Hematopoietic multipotent progenitor cell treated with erythropoietin and hydrocortisone succinate and interleukin-3 and kit ligand, for 8 days (in vitro differentiated cells): ENCODE measurements around the gene NISCH.

Experiments
- DNase-seq: peaks from one replicate; pipeline ENCODE4 v3.0.0-alpha.2; 2015

Gene NISCH

DNA sequence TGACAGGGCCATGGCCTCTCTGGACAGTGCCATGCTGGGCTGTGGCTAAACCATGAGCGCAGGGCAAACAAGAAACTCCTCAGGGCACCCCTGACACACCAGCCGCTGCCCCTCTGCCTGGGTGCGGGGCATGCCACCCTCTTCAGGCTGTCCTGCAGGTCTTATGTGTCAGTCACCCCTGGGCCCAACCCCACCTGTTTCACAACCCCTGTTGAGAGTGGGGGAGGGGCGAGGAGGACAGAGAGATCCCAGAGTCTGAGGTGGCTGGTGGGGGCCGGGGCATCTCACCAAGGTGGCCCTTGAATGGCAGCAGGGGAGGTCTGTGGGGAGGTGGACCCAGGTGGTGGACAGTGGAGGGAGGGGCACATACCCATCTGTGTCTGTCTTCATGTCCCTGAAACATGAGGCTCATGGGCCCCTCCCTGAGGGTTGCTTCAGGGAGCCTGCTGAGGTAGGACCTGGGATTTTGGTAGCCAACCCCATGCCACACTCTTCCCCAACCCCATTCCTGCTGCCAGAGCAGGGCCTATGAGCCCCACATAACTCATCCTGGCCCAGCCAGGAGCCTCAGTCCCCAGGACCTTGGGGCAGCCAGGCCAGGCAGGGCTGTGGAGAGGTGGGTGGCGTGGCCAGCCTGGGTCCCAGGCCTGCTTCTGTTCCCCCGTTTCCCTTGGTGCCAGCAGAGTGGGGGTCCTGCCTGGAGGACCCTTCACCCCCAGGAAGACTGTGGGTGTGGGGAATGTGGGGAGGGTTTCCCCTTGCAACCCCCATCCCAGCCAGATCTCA is 38.0 kb downstream of the NISCH start:
- no peak for DNase-seq

DNA sequence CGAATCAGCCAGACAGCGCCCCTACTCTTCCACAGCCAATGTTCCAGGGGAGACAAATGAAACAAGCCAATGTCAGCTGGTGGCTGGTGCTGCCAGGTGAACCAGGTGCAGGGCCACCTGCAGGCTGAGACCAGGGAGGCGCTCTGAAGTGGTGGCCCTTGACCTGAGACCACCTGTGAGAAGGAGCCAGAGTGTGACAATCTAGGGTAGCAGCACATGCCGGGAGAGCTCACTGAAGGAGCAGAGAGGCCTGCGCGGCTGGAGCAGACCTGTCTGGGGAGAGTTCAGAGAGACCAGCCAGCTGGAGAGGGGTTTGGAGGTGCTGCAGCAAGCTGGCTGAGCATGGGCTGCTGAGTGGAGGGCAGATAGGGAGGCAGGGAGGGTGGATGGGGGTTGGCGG is 39.0 kb downstream of the NISCH start:
- DNase-seq: no peak

DNA sequence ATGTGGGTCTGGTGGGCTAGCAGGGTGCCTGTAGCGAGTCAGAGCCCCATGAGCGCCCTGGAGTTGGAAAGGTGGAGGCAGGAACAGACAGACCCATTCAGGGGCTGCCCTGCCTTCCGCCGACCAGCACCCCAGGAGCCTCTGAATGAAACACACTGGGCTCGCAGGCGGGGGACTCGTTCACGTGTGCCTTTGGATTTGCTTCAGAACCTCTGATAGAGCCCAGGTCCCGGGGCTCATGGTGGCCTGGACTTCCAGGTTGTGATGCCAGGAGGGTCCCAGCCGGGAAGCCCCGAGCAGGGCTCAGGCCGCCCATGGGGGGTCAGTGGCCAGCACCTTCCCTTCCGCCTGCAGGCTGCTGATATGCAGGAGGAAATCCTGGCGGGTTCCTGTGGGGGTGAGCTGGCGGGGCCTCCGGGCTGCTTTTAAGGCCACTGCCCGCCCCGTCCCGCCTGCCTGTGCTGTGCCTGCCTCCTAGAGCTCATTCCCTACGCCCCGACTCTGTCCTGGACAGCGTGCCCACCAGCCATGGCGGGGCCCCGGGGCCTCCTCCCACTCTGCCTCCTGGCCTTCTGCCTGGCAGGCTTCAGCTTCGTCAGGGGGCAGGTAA is 39.6 kb downstream of the NISCH start, which contains the start of gene STAB1:
STAB1 (plus strand) TSS at position 453 of the 610 bp plus-strand sequence; CDS start at position 529, 76 bp downstream.
- no peak for DNase-seq

DNA sequence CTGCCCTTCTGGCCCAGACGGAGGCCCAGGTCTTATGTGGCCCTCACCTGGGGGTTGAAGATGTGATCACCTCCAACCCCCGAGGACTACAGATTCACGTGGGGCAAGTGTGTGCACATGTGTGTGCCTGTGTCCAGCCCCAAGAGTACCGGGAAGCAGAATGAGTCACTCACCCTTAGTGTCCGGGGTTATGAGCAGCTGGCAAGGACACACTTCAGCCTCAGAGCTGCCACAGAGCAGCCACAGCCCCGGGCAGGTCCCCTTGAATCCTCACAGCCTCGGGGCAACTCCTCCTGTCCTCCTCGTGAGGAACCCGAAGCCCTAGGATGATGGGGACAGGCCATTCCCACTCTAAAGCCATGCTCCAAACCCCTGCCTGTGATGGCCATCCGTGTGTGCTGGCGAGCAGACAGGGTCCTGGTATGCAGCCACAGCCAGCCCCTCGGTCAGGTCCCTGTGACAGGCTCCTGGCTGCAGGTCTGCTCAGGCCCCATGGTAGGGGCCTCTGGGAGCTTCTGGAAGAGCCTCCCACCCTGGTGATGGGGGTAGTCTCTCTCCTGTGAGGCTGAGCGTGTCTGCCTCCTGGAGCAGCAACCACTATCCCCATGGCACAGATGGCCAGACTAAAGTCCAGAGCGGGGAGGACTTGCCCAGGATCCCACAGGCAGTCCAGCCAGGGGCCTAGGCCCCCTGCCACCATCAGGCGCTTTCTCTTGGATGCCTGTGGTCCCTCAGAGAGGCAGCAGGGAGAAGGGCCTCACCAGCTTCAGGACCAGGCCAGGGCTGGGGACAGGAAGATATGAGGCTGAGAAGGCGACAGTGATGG is 40.6 kb downstream of the NISCH start:
- no peak for DNase-seq

DNA sequence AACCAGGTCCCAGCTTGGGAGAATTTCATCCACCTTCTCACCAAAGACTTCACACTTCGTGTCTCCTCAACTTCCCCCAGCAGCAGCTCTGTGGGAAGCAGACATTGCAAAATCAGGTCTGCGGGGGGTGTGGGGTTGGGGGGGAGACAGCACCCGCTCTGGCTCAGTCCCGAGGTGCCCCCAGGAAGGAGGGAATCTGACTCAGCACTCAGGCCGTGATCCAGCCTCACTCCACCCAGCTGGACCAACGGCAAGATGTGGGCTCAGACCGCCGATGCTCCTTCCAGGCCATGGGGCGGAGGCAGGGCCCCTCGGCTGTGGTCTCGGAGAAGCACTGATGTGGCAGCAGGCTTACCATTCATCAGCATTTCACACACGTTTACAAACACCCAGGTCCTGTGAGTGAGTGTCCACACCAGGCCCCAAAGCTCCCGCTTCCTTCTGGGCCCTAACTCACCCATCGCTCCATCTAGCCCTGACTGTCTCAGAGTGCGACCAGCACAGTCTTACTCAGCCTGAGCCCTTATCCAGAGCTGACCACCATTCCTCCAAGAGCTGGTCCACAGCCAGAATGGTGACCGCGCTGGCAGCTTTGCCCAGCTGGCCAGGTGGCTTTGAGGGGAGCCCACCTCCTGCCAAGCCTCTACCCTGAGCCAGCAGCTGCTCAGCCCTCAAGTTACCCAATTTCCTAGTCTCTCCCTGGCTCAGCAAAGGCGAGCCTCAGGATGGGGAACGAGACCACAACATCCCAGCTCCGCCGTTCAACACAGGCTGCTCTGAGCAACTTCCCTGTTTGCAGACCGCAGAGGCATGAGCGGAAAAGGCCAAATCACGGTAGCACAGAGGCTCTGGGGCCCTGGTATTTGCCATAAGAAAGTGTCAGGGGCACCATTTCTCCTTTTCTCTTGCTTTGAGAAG is 43.0 kb downstream of the NISCH start:
- peak; percentile 38 for DNase-seq

DNA sequence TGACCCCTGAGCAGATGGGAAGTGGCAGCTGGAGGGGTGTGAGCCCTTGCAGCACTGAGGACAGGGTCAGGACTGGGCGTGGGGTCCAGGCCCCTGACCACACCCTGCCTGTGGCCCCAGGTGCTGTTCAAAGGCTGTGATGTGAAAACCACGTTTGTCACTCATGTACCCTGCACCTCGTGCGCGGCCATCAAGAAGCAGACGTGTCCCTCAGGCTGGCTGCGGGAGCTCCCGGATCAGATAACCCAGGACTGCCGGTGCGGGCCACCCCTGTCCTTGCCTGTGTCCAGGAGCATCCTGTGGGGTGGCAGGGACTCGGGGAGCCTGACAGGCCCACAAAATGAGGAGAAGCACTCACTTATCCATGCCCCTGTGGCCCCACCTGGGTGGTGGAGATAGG is 45.6 kb downstream of the NISCH start:
- no peak for DNase-seq

DNA sequence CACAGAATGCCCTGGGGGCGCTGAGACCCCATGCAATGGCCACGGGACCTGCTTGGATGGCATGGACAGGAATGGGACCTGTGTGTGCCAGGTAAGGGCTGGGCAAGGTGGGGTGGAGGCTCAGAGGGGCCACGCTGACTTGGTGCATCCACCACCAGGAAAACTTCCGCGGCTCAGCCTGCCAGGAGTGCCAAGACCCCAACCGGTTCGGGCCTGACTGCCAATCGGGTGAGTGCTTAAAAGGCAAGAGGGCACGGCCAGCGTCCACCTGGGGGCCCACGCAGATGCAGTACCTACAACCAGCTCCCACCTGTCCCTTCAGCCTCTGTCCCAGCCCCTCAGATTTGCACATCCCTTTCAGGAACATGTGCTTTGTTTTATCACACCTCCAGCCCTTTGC is 46.6 kb downstream of the NISCH start:
- DNase-seq: no peak

DNA sequence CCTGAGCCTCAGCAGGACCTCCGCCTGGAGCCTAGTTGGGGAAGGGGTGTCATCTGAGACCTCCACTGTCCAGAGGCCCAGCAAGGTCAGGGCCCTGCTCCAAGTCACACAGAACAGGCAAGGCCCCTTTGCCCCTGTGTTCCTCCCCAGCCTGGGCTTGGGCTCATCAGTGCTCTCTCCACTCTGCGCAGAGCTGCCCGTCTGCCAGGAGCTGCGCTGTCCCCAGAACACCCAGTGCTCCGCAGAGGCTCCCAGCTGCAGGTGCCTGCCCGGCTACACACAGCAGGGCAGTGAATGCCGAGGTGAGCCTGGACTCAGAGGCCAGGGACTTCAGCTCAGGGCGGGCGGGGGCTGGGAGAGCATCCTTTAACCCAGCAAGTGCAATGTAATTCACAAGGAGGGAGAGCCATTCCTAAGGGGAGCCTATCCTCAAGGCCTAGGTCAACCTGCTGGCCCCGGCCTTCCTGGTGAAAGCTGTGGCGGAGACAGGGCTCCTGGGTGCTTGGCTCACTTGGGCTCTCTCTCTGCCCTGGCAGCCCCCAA is 47.5 kb downstream of the NISCH start:
- no peak for DNase-seq

DNA sequence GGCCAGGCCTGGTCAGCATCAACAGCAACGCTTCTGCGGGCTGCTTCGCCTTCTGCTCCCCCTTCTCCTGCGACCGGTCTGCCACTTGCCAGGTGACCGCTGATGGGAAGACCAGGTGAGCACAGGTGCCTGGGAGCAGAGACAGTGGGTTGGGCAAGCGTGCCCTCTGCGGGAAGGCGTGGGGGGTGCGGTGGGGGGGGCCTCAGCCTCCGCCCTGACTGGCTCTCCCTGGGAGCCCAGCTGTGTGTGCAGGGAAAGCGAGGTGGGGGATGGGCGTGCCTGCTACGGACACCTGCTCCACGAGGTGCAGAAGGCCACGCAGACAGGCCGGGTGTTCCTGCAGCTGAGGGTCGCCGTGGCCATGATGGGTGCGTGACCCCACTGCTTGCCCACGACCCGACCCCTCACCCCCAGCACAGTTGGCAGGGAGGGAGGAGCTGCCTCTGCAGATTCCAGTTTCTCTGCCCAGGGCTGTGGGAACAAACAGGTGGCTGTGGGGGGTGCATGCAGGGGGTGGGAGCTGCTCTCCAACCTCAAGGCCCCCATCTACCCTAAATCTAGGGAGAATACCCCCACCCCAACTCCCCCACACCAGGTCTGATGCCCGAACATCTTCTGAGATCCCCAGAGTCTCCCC is 48.5 kb downstream of the NISCH start:
- DNase-seq: no peak

DNA sequence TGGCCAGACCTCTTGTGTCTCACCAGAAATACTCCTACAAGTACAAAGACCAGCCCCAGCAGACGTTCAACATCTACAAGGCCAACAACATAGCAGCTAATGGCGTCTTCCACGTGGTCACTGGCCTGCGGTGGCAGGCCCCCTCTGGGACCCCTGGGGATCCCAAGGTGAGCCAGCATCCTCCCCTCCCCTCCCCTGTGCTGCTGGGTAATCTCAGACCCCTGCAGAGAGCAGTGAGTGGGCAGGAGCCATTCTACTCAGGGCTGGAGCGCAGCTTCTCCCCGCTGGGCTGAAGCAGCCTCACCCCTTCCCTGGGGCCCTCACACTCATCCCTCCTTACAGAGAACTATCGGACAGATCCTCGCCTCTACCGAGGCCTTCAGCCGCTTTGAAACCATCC is 49.6 kb downstream of the NISCH start:
- no peak for DNase-seq

DNA sequence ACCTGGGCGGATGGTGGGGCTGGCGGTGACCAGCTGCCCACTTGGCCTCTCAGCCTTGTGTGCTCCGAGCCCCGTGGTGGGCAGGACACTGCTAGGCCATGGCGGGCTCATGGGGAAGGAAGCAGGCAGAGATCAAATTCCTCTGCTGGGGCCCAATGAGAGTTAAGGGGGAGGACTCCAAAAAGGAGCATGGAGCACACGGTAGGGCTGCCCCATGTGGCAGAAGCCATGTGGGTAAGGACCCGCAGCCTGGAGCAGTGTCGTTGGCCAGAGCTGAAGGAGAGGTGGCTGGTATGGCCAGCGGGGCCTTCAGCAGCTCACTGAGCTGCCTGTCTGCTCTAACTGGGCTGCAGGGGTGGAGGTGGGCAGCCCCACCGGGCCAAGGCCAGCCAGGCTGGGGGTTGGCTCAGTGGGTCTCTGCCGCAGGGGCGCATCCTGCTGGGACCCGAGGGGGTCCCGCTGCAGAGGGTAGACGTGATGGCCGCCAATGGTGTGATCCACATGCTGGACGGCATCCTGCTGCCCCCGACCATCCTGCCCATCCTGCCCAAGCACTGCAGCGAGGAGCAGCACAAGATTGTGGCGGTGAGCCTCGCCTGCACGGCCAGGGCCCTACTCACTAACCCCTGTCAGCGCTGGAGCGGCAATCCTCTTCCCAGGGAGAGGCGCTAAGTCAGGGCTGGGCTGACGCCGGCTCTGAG is 51.0 kb downstream of the NISCH start:
- DNase-seq: no peak

DNA sequence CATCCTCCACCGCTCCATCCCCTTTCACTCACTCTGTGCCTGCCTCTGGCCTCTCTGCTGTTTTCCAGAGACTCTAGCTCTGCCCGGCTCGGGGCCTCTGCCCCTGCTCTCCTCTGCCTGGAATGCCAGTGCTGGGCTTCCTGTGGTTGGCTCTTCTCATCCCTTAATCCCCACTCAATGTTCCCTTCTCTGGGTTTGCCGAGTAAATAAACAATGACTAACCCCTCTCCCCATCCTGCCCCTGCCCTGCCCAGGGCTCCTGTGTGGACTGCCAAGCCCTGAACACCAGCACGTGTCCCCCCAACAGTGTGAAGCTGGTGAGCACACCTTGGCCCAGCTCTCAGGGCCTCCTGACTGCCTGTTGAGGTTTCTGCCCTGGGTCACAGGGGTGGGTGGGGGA is 52.0 kb downstream of the NISCH start:
- DNase-seq: no peak

DNA sequence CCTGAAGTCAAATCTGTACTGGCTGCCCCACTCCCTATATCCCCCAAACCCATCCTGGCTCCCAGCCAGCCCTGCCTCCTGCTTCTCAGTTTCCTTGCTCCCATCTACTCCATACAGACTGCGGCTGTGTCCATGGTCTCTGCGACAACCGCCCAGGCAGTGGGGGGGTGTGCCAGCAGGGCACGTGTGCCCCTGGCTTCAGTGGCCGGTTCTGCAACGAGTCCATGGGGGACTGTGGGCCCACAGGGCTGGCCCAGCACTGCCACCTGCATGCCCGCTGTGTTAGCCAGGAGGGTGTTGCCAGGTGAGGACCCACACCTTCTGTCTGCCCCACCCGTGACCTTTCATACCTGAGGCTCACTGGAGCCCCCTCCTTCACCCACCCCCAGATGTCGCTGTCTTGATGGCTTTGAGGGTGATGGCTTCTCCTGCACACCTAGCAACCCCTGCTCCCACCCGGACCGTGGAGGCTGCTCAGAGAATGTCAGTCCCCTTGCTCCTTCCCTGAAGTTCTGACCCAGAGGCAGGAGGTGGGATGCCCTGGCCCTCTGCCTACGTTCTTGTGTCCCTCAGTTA is 54.4 kb downstream of the NISCH start:
- no peak for DNase-seq

DNA sequence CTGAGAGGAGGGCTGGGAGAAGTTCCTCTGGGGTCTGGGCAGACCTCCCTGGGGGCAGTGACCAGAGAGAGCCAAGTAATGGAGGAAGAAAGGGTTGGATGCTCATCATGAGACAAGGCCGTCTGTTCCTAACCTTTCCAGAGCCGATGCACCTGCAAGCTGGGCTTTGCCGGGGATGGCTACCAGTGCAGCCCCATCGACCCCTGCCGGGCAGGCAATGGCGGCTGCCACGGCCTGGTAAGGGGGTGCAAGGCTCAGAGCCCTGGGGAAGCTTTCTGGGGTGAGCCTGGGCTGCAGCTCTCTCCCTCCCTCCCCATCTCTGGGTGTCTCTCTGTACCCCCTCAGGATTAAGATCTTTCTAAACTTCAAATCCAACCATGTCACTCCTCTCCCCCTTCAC is 56.1 kb downstream of the NISCH start:
- DNase-seq: no peak

DNA sequence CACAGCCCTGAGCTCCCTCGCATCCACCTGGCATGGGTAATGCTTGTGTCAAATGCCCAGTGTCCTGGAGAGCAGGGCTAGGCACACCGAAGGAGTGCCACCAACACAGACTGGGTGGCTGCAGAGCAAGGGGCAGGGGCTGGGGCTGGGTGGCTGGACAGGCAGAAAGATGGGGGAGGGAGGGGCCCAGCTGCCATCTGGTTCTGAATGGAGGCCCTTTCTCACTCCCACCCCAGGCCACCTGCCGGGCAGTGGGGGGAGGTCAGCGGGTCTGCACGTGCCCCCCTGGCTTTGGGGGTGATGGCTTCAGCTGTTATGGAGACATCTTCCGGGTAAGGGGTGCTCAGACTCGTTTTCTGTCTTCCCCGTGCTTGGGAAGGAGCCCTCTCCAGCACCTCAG is 56.7 kb downstream of the NISCH start:
- DNase-seq: no peak

DNA sequence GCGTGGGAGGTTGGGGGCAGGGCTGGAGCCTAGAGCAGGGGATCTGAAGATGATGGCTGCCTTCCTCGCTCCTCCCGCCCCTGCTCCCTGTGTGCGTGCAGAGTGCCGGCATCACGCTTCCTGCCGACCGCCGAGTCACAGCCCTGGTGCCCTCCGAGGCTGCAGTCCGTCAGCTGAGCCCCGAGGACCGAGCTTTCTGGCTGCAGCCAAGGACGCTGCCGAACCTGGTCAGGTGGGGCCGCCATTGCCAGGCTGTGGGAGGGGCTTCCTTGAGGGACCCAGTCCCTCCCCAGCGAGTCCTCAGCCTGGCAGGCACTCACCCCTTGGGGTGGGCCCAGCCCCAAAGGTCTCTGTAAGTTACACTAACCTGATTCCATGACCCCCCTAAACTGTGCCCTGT is 57.3 kb downstream of the NISCH start:
- no peak for DNase-seq

DNA sequence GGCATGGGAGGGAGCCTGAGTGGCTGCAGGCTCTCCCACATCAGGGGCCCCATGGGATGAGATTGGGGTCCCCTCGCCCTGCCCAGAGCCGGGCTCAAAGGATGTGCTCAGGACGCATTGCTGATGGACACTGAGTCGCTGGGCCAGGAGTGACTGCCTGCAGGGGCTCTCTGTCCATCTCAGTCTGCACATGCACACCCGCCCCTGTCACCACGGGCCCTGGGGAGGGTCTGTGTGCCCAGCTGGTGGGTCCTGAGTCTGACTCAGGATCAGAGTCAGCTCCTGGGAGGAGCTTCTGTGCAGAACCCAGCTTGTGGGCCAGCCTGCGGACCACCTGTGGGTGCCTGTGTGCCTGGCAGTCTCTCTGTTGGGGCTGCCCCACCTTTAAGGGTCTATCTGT is 57.9 kb downstream of the NISCH start:
- no peak for DNase-seq

DNA sequence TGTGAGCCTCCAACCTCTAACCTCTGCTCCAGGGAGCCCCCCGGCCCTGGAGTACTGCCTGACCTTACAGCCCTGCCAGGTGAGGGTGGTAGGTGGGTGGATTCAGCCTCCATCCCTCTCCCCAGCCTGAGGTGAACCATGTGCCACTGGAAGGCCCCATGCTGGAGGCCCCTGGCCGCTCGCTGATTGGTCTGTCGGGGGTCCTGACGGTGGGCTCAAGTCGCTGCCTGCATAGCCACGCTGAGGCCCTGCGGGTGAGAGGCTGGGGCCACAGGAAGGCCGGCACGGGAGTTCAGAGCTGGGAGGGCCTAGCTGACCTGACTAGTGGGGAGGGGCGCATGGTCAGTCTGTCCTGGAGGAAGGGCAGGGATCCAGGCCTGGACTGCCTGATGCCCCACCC is 59.2 kb downstream of the NISCH start:
- no peak for DNase-seq

DNA sequence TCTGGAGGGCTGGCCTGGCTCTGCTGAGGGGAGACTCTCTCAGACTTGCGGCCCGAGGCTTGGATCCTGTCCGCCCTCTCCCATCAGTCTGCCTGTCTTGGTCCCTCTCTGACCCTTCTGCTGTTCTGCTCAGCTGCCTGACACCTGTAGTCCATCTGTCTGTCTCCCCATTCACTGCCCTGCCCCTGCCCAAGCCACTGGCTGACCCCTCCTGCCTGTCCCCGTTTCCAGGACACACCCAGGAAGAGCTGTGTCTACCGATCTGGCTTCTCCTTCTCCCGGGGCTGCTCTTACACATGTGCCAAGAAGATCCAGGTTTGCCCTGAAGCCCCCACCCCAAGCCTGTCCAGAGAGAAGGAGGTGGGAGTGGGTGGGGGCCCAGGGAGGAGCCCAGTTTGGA is 59.8 kb downstream of the NISCH start:
- no peak for DNase-seq

DNA sequence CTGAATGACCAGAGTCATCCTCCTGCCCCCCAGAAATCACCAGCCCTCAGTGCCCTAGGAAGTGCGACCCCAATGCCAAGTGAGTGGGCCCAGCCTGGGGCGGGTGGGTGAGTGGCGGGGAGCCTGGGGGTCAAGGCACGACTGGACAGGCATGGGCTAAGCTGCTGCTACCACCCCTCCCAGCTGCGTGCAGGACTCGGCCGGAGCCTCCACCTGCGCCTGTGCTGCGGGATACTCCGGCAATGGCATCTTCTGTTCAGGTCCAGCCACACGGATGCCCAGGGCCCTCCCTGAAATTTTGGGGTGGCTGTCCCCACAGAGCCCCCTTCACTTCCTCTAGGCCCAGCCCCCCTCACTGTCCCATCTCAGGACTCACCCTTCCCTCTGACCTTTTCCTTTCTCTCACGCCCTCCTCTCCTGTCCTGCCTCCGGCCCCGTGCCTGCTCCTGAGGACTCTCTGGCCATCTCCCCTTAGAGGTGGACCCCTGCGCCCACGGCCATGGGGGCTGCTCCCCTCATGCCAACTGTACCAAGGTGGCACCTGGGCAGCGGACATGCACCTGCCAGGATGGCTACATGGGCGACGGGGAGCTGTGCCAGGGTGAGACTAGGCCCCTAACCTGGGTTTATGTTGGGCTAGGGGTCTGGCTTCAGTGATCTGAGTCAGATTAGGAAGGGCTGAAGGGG is 61.2 kb downstream of the NISCH start:
- no peak for DNase-seq
